ENCODE measurements around the gene PDSS2. TPM values are rescaled to one million over a fixed set of nuclear protein-coding genes. Genes with fewer than 3 reads are reported as not detected.

The PDSS2 gene
- total RNA-seq, 1 experiment from 2014 or later = 17.8 TPM

- intact Hi-C loops (cut with micrococcal nuclease; ENCODE audit: unreplicated experiment) = no loop called here
- no peaks in the 10 kb centered on the region for H3K4me1 ChIP-seq (replicated peaks; ENCODE audit: insufficient read depth)
- H4K20me1 ChIP-seq (ENCODE audit: insufficient read depth) = no peaks in the 10 kb centered on the region; the same call in 1 of the 2 replicates
- H3K27me3 ChIP-seq (ENCODE audit: insufficient read depth, low read depth) = no peaks in the 10 kb centered on the region
- ChIA-PET CTCF (no interaction called here), POLR2A (ENCODE audit: unreplicated experiment) (no interaction called here)
- no peak for DNase-seq
- BruUV-seq (replicated peaks) = no TSS peak
- no peaks in the 10 kb centered on the region for H3K36me3 ChIP-seq (ENCODE audit: low read depth)
- no peak overlapping the region for H3K27ac ChIP-seq
- no peaks in the 10 kb centered on the region for H3K9me2 ChIP-seq (ENCODE audit: insufficient read depth)
- H3K9me3 ChIP-seq (ENCODE audit: insufficient read depth, low read depth) = no peaks in the 10 kb centered on the region
- H3K4me3 ChIP-seq = no peak overlapping the region
- H3K79me2 ChIP-seq (ENCODE audit: low read depth) = no peaks in the 10 kb centered on the region
- H3K4me2 ChIP-seq = no peak overlapping the region
- TF ChIP-seq CTCF (conservative IDR thresholded peaks at IDR 0.05) (no peak), EZH2 (IDR thresholded peaks at IDR 0.05; ENCODE audit: low read depth) (no peak)
- H3F3A ChIP-seq (ENCODE audit: insufficient read depth, low read depth) = no peaks in the 10 kb centered on the region
- no peak overlapping the region for H2AFZ ChIP-seq
Measured at GRCh38 chr6:107357031-107357430, 102.3 kb downstream of the PDSS2 start.

GRCh38 chr6:107355659-107356058 is 103.7 kb downstream of the PDSS2 start:
- Histone ChIP-seq H3K4me1 (replicated peaks; ENCODE audit: insufficient read depth) (no peaks in the 10 kb centered on the region), H3K27ac (no peak overlapping the region), H4K20me1 (ENCODE audit: insufficient read depth) (no peaks in the 10 kb centered on the region; the same call in 1 of the 2 replicates), H3K36me3 (ENCODE audit: low read depth) (no peaks in the 10 kb centered on the region), H3K79me2 (ENCODE audit: low read depth) (no peaks in the 10 kb centered on the region), H3K9me3 (ENCODE audit: insufficient read depth, low read depth) (no peaks in the 10 kb centered on the region), H3F3A (ENCODE audit: insufficient read depth, low read depth) (no peaks in the 10 kb centered on the region), H3K9me2 (ENCODE audit: insufficient read depth) (no peaks in the 10 kb centered on the region), H3K4me3 (no peak overlapping the region), H3K27me3 (ENCODE audit: insufficient read depth, low read depth) (no peaks in the 10 kb centered on the region), H3K4me2 (no peak overlapping the region), H2AFZ (no peak overlapping the region)
- CTCF ChIA-PET = interaction anchor here (0.5 kb wide), 1 partner anchor 100 kb away, joined by 5 read pairs; no protein-coding TSS in a partner anchor
- DNase-seq = no peak
- no TSS peak for BruUV-seq (replicated peaks)
- TF ChIP-seq CTCF (conservative IDR thresholded peaks at IDR 0.05) (no peak), EZH2 (IDR thresholded peaks at IDR 0.05; ENCODE audit: low read depth) (no peak)
- POLR2A ChIA-PET (ENCODE audit: unreplicated experiment) = interaction anchor here (0.5 kb wide), 1 partner anchor 289 kb away, joined by 3 read pairs; no protein-coding TSS in a partner anchor
- intact Hi-C loops (cut with micrococcal nuclease; ENCODE audit: unreplicated experiment) = no loop called here

GRCh38 chr6:107354451-107354850 is 104.9 kb downstream of the PDSS2 start:
- Histone ChIP-seq H4K20me1 (ENCODE audit: insufficient read depth) (no peaks in the 10 kb centered on the region; the same call in 1 of the 2 replicates), H3F3A (ENCODE audit: insufficient read depth, low read depth) (no peaks in the 10 kb centered on the region), H3K4me1 (replicated peaks; ENCODE audit: insufficient read depth) (no peaks in the 10 kb centered on the region), H3K4me2 (no peak overlapping the region), H3K9me2 (ENCODE audit: insufficient read depth) (no peaks in the 10 kb centered on the region), H3K4me3 (no peak overlapping the region), H3K36me3 (ENCODE audit: low read depth) (no peaks in the 10 kb centered on the region), H2AFZ (no peak overlapping the region), H3K27ac (no peak overlapping the region), H3K79me2 (ENCODE audit: low read depth) (no peaks in the 10 kb centered on the region), H3K9me3 (ENCODE audit: insufficient read depth, low read depth) (no peaks in the 10 kb centered on the region), H3K27me3 (ENCODE audit: insufficient read depth, low read depth) (no peaks in the 10 kb centered on the region)
- BruUV-seq (replicated peaks) = no TSS peak
- ChIA-PET CTCF (no interaction called here), POLR2A (ENCODE audit: unreplicated experiment) (no interaction called here)
- no peak for DNase-seq
- intact Hi-C loops (cut with micrococcal nuclease; ENCODE audit: unreplicated experiment) = no loop called here
- no peak for TF ChIP-seq EZH2 (IDR thresholded peaks at IDR 0.05; ENCODE audit: low read depth)
- TF ChIP-seq CTCF (conservative IDR thresholded peaks at IDR 0.05) = no peak
